Kidney capillary endothelial cell (primary cell): ENCODE results near the gene LGALS3.

Source experiments
- DNase-seq: peaks from one replicate; pipeline ENCODE4 v3.0.0-alpha.2; 2018; ENCODE audit warnings: low spot score

Gene LGALS3

GRCh38 chr14:55131370-55132137, 2.5 kb downstream of the LGALS3 start:
- DNase-seq: no peak

DNA sequence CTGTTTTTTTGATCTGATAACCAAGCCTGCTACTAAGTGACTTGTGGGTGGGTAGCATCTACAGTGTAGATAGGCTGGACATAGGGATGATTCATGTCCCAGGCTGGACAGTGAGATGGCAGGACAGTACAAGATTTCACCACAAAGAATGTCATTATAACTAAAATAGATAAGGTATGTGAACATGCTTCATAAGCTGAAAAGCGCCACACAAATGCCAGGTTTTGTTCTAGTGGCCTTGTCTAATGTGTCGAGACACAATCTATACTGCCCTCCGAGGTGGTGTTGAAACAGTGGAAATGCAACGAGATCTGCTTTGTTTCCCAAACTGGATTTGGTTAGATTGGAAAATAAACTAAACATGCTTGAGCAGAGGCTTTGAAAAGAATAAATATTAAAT, 4.4 kb downstream of the LGALS3 start:
- DNase-seq: no peak

GRCh38 chr14:55136241-55136640, 7.2 kb downstream of the LGALS3 start:
- DNase-seq: no peak

DNA sequence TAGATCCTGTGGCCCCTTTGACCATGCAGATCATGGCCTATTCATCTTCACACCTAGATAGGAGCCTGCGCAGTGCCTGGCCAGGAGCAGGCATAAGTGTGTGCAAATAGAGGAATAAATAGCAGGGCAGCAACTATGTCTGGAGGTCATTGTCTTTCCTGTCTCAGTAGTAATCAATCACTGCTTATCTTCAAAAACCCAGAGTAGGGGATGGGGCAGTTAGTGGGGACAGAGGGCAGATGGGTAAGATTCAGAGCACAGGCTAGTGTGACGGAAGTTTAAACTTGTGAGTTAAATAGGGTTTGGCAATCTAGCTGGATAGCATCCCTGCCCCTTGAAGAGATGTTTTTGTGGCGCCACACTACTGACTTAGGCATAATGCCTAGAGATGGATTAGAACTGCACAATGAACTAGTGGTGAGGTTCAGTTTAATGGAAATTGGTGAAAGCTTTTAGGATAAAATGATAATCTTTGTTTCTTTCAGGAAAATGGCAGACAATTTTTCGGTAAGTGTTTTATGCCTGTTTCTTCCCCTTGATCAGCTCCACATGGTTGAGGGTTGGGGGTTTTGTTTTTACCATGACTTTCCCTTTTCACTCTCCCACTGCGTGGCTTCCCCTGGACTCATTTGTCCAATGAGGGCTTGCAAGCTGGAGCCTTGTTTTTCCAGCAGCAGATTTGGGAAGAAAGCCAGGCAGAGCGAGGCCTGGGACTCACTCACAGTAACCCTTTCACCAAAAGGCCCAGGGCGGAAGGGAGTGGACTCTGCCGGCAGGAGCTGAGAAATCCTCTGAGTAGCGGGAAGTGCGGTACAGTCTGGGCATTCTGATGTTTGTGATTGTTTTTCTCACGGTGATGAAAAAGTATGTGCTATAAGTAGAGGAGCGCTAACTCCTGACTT, 8.1 kb downstream of the LGALS3 start:
- DNase-seq: no peak

GRCh38 chr14:55138091-55138490, 9.0 kb downstream of the LGALS3 start:
- no peak for DNase-seq

- DNase-seq: no peak
Measured at GRCh38 chr14:55139141-55139540, 10.1 kb downstream of the LGALS3 start.

- DNase-seq: no peak
Measured at GRCh38 chr14:55139696-55140509, 10.9 kb downstream of the LGALS3 start.

DNA sequence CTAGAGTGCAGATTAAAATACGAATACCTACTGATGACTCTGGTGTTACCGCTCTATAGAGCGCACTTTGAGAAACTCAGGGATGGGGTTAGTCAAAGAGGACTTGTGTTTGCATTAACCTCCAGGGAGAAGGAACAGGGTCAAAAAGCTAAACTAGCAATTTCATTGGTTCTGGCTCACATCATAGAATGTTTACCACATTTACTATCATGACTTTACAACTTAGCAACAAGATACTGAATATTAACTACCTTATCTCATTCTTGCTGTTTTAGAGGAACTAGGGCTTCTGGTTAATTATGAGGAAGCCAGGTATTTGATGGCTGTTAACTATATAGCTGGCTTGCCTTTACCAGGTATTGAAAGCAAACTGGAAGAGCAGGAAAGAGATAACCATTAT, 12.8 kb downstream of the LGALS3 start:
- DNase-seq: no peak

DNA sequence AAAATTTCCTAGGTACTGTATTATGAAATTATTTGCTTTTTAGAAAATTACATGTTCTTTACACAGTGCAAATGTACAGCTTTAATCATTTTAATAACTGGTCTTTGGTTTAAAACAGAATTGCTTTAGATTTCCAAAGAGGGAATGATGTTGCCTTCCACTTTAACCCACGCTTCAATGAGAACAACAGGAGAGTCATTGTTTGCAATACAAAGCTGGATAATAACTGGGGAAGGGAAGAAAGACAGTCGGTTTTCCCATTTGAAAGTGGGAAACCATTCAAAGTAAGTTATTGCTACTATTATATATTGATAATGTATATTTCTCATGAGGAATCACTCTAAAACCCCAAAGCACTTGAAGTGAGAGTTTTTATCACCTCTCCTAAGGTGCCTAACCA, 13.4 kb downstream of the LGALS3 start:
- no peak for DNase-seq

GRCh38 chr14:55146425-55146824, 17.4 kb downstream of the LGALS3 start:
- DNase-seq: no peak

DNA sequence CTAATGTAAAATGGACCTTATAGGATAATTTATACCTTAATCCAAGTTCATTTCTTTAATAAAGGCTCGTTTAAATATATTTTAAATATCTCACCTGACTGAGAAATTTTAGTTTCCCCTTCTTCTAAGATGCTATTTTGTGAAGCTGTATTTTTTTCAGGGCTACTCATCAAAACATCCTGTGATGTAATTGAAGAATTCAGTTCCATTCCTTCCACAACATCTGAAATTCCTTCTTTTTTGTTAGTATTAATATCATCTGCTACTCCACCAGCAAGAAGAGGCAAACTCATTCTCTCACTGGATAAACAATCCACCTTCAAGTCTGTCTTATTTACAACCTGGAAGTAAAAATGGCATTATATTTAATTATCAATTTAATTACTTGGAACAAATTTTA, 22.5 kb downstream of the LGALS3 start:
- DNase-seq: no peak

- no peak for DNase-seq
Measured at GRCh38 chr14:55152052-55152753, 23.2 kb downstream of the LGALS3 start.

DNA sequence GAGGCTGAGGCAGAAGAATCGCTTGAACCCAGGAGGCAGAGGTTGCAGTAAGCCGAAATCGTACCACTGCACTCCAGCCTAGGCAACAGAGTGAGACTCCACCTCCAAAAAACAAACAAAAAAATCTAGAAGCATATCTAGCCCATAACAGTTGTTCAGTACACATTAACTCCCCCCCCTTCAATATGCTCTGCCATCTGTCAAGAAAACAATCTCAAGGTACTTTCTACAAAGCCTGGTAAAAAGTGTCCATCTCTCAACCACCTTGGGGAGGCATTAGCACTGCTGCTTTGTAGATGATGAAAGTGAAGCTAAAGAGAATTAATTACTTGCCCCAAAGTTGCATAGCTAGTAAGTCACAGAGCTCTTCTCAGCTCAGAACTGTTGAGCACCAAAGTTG, 24.9 kb downstream of the LGALS3 start:
- no peak for DNase-seq

DNA sequence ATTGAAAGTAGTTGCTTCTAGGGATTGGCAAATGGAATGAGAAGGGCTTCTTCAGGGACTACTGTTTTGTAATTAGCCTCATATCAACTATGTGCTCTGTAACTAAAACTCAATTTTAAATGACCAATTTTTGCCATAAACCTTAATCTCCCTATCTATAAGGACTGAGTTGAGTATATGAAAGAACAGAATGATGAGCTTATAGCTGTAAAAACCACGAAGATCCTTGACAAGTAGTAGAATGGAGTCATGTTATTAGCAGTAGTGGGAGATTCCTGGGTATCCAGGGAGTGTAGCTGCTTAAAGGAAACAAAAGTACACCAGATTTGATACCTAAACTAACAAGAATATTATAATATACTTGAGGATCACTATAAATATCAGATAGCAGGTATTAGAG, 28.0 kb downstream of the LGALS3 start:
- no peak for DNase-seq

GRCh38 chr14:55158412-55158811, 29.4 kb downstream of the LGALS3 start:
- no peak for DNase-seq

GRCh38 chr14:55160989-55161388, 31.9 kb downstream of the LGALS3 start:
- DNase-seq: peak; percentile 29

DNA sequence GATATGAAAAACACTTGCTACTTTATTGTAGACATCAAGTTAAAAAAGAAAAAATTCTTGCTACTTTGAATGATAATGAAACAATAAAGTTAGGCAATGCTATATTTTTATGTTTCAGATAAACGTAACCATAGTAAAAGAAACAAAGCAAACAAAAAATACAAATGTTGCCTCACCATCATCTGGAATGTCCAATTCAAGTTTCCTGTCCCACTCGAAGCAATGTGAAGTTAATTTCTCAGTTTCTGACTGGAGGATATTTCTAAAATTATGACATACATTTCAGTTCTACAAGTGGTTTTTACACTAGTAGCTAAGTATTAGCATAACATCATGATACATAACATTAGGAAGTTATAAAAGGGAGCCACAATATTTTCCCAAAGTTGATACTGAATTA, 41.5 kb downstream of the LGALS3 start:
- DNase-seq: no peak

DNA sequence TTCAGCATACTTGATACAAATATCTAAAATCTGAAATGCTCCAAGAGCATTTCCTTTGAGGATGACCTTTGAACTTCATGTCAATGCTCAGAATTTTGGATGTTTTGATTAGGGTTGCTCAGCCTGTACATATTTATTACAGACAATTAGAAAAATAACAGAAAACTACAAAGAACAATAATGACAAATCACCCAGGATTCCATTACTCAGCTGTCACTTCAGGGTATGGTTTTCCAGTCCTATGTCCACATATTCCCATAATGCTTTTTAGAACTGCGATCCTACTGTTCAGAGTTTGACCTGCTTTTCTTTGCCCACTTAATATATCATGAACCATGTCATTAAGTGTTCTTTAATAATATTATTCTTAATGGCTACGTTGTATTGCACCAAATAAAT, 51.0 kb downstream of the LGALS3 start:
- DNase-seq: no peak

- no peak for DNase-seq
Measured at GRCh38 chr14:55180434-55180833, 51.4 kb downstream of the LGALS3 start.

DNA sequence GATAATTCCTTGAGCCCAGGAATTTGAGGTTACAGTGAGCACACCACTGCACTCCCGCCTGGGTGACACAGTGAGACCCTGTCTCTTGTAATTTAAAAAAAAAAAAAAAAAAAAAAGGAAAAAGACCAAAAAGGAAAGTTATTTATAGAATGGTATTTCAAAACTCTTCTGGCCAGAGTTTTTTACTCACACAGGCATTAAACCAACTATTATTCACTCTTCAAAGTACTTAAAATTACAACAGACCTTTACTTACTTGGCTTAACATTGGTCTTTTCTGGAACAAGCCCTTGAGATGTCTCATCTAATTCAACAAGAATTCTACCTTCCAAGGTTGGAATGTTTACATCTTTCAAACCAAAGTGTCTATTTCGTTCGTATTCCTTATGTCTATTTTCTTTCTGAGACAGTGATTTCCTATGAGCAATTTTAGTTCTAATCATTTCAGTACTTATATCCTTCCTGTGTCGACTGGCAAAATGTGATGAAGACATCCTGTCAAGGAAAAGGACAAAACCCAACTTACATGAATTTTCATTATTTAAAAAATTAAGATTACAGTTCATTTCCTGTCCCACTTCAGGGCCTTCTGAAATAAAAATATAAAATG, 59.7 kb downstream of the LGALS3 start:
- peak; percentile 65 for DNase-seq

- no peak for DNase-seq
Measured at GRCh38 chr14:55190906-55191202, 61.8 kb downstream of the LGALS3 start.
